OCI-LY3 (cell line): Measurements from ENCODE around the gene SIN3B.

Source experiments
- EZH2phosphoT487 ChIP-seq: fragments of 200-600 bp; shearing (Covaris generic); IDR thresholded peaks from 2 replicates; pipeline ENCODE4 v1.6.1; 2018; ENCODE audit warnings: antibody characterized with exemption, mixed run types, low read depth
- TF ChIP-seq, protein P1 (sequence below): fragments of 200-600, 300-600 bp; sonication (generic); IDR thresholded peaks from 2 replicates; pipeline ENCODE4 v1.5.1; 2014; ENCODE audit warnings: antibody characterized with exemption, low read length, low read depth

DNA sequence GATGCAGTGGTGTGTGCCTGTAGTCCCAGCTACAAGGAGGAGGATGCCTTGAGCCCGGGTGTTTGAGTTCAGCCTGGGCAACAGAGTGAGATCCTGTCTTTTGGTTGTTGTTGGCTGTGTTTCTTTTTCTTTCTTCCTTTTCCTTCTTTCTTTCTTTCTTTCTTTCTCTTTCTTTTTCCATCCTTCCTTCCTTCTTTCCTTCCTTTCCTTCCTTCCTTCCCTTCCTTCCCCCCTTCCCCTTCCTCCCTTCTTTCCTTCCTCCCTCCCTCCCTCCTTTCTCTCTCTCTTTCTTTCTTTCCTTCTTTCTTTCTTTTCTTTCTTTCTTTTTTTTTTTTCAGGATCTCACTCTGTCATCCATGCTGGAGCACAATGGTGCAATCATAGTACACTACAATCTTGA, 46.5 kb upstream of the SIN3B start:
- TF ChIP-seq, protein P1, sequence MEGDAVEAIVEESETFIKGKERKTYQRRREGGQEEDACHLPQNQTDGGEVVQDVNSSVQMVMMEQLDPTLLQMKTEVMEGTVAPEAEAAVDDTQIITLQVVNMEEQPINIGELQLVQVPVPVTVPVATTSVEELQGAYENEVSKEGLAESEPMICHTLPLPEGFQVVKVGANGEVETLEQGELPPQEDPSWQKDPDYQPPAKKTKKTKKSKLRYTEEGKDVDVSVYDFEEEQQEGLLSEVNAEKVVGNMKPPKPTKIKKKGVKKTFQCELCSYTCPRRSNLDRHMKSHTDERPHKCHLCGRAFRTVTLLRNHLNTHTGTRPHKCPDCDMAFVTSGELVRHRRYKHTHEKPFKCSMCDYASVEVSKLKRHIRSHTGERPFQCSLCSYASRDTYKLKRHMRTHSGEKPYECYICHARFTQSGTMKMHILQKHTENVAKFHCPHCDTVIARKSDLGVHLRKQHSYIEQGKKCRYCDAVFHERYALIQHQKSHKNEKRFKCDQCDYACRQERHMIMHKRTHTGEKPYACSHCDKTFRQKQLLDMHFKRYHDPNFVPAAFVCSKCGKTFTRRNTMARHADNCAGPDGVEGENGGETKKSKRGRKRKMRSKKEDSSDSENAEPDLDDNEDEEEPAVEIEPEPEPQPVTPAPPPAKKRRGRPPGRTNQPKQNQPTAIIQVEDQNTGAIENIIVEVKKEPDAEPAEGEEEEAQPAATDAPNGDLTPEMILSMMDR = no peak
- TF ChIP-seq EZH2phosphoT487 = no peak
